Activated CD4-positive, alpha-beta T cell treated with anti-CD3 and anti-CD28 coated beads for 1 hour (primary cell): Measurements from ENCODE around the gene NEGR1.

Experiments used
- DNase-seq: peaks from one replicate; pipeline ENCODE4 v3.0.0-alpha.2; 2020

NEGR1 gene

GRCh38 chr1:72015006-72015405 is 267.3 kb downstream of the NEGR1 start:
- no peak for DNase-seq

GRCh38 chr1:72013161-72013560 is 269.2 kb downstream of the NEGR1 start:
- DNase-seq = no peak

- DNase-seq = no peak
These were observed 270.6 kb downstream of the NEGR1 start for GRCh38 chr1:72011721-72012120.

GRCh38 chr1:72010094-72010431 is 272.3 kb downstream of the NEGR1 start:
- no peak for DNase-seq

- DNase-seq = no peak
These were observed 272.9 kb downstream of the NEGR1 start for GRCh38 chr1:72009173-72010093.

- no peak for DNase-seq
These were observed 275.0 kb downstream of the NEGR1 start for GRCh38 chr1:72007312-72007711.

GRCh38 chr1:72006092-72006491 is 276.2 kb downstream of the NEGR1 start:
- no peak for DNase-seq

GRCh38 chr1:72003092-72003491 is 279.2 kb downstream of the NEGR1 start:
- DNase-seq = no peak

GRCh38 chr1:72000809-72001208 is 281.5 kb downstream of the NEGR1 start:
- no peak for DNase-seq

- no peak for DNase-seq
These were observed 287.7 kb downstream of the NEGR1 start for GRCh38 chr1:71994646-71995045.

GRCh38 chr1:71987181-71987580 is 295.2 kb downstream of the NEGR1 start:
- no peak for DNase-seq

GRCh38 chr1:71986160-71986559 is 296.2 kb downstream of the NEGR1 start:
- no peak for DNase-seq

GRCh38 chr1:71980556-71980955 is 301.8 kb downstream of the NEGR1 start:
- DNase-seq = no peak

- no peak for DNase-seq
These were observed 302.5 kb downstream of the NEGR1 start for GRCh38 chr1:71979882-71980281.

- DNase-seq = no peak
These were observed 314.7 kb downstream of the NEGR1 start for GRCh38 chr1:71967670-71968069.

- no peak for DNase-seq
These were observed 318.2 kb downstream of the NEGR1 start for GRCh38 chr1:71964188-71964587.

GRCh38 chr1:71956613-71957285 is 325.6 kb downstream of the NEGR1 start:
- no peak for DNase-seq

- no peak for DNase-seq
These were observed 331.8 kb downstream of the NEGR1 start for GRCh38 chr1:71950579-71950978.

GRCh38 chr1:71949681-71950080 is 332.7 kb downstream of the NEGR1 start:
- no peak for DNase-seq

- no peak for DNase-seq
These were observed 333.8 kb downstream of the NEGR1 start for GRCh38 chr1:71948561-71948960.

GRCh38 chr1:71944006-71944405 is 338.3 kb downstream of the NEGR1 start:
- DNase-seq = no peak

- DNase-seq = no peak
These were observed 342.1 kb downstream of the NEGR1 start for GRCh38 chr1:71940261-71940660.

- DNase-seq = no peak
These were observed 351.8 kb downstream of the NEGR1 start for GRCh38 chr1:71930511-71930910.

GRCh38 chr1:71921935-71922559 is 360.3 kb downstream of the NEGR1 start:
- DNase-seq = no peak
